ENCODE results near the gene KLHL24. TPM values are rescaled to one million over a fixed set of nuclear protein-coding genes. Genes with fewer than 3 reads are reported as not detected.
"Not testable (repeated sequence)": the region's sequence is repeated elsewhere in the genome, so short reads cannot be mapped to it uniquely, and the experiment has no call there.

KLHL24 gene
- total RNA-seq, 1 experiment from 2014 or later: 17.7 TPM

- H2BK5ac ChIP-seq (ENCODE audit: insufficient read length, low read length): no peak overlapping the region
These were observed 15.2 kb upstream of the KLHL24 start for GRCh38 chr3:183620252-183620628.

GRCh38 chr3:183622473-183622872 lies 12.9 kb upstream of the KLHL24 start:
- H3K23me2 ChIP-seq (ENCODE audit: insufficient read length, low read depth, low read length, poor library complexity, severe bottlenecking); H2BK5ac ChIP-seq (ENCODE audit: insufficient read length, low read length); H3K4me3 Mint-ChIP-seq; H3K27me3 Mint-ChIP-seq (ENCODE audit: low read depth); H3K56ac ChIP-seq (ENCODE audit: insufficient read length, low read depth, low read length); H3K4ac ChIP-seq (ENCODE audit: low read depth, low read length); H4K91ac ChIP-seq (ENCODE audit: insufficient read length, low read depth, low read length); H2BK12ac ChIP-seq (ENCODE audit: insufficient read length, low read depth, low read length); H2BK15ac ChIP-seq (ENCODE audit: low read depth, low read length); H4K20me1 ChIP-seq (ENCODE audit: control insufficient read depth, insufficient read depth, insufficient read length); H3K27ac Mint-ChIP-seq; H3K79me2 ChIP-seq (ENCODE audit: insufficient read depth, low read length); H4K8ac ChIP-seq (replicated peaks; ENCODE audit: insufficient read length, low read depth, low read length); H3K9me3 Mint-ChIP-seq; H3K27ac ChIP-seq (ENCODE audit: insufficient read length, low read depth, low read length); H2AFZ ChIP-seq (ENCODE audit: low read length); H4K5ac ChIP-seq (ENCODE audit: insufficient read length, low read depth, low read length); H3K4me1 ChIP-seq (ENCODE audit: insufficient read depth, low read length); H3K79me1 ChIP-seq (ENCODE audit: insufficient read depth, low read depth, low read length, poor library complexity, severe bottlenecking); DNase-seq; H3K23ac ChIP-seq (ENCODE audit: insufficient read length, low read depth, low read length); H3K27me3 ChIP-seq (ENCODE audit: insufficient read depth, low read length); H2BK120ac ChIP-seq (ENCODE audit: low read depth, low read length, poor library complexity, severe bottlenecking); H2AK5ac ChIP-seq (ENCODE audit: insufficient read length, low read length); H3K9me3 ChIP-seq (ENCODE audit: control insufficient read depth, low read depth, low read length); H3T11ph ChIP-seq (ENCODE audit: low read length); H3K14ac ChIP-seq (ENCODE audit: insufficient read depth, low read length); H3K9ac ChIP-seq (ENCODE audit: extremely low read depth, insufficient read length, low read length); H3K4me2 ChIP-seq (ENCODE audit: insufficient read depth, insufficient read length, low read length); H3K36me3 Mint-ChIP-seq (ENCODE audit: insufficient read depth in 1 of 3, low read depth in 3 of 3); H3K18ac ChIP-seq (ENCODE audit: insufficient read length, low read depth, low read length): not testable (repeated sequence)
- WGBS (ENCODE audit: extremely low coverage, insufficient read length, low lambda C conversion rate): no CpG with 5 or more reads among the region's 2 CpGs
- H2BK20ac ChIP-seq (ENCODE audit: low read depth, low read length, poor library complexity, severe bottlenecking): peak overlapping the region; percentile 11
- peaks cover 11 to 13% of the 10 kb centered on the region in 2 experiments for H3K4me1 Mint-ChIP-seq

More at GRCh38 chr3:183620252-183620628, 15.2 kb upstream of the KLHL24 start:
- Histone ChIP-seq H2BK20ac (ENCODE audit: low read depth, low read length, poor library complexity, severe bottlenecking) (no peak overlapping the region), H3K18ac (ENCODE audit: insufficient read length, low read depth, low read length) (no peak overlapping the region), H3T11ph (ENCODE audit: low read length) (no peak overlapping the region), H3K79me2 (ENCODE audit: insufficient read depth, low read length) (no peaks in the 10 kb centered on the region), H2BK12ac (ENCODE audit: insufficient read length, low read depth, low read length) (no peak overlapping the region), H3K4me2 (ENCODE audit: insufficient read depth, insufficient read length, low read length) (no peak overlapping the region), H3K27ac (ENCODE audit: insufficient read length, low read depth, low read length) (no peak overlapping the region), H4K91ac (ENCODE audit: insufficient read length, low read depth, low read length) (no peak overlapping the region), H3K56ac (ENCODE audit: insufficient read length, low read depth, low read length) (no peak overlapping the region), H3K14ac (ENCODE audit: insufficient read depth, low read length) (no peak overlapping the region), H3K23me2 (ENCODE audit: insufficient read length, low read depth, low read length, poor library complexity, severe bottlenecking) (no peaks in the 10 kb centered on the region), H2AFZ (ENCODE audit: low read length) (no peak overlapping the region), H3K4me1 (ENCODE audit: insufficient read depth, low read length) (peaks cover 5% of the 10 kb centered on the region; the same call in 1 of the 2 replicates), H4K8ac (replicated peaks; ENCODE audit: insufficient read length, low read depth, low read length) (no peak overlapping the region), H3K9ac (ENCODE audit: extremely low read depth, insufficient read length, low read length) (no peak overlapping the region), H3K23ac (ENCODE audit: insufficient read length, low read depth, low read length) (no peak overlapping the region), H4K20me1 (ENCODE audit: control insufficient read depth, insufficient read depth, insufficient read length) (no peaks in the 10 kb centered on the region), H4K5ac (ENCODE audit: insufficient read length, low read depth, low read length) (no peak overlapping the region), H3K27me3 (ENCODE audit: insufficient read depth, low read length) (no peaks in the 10 kb centered on the region), H2BK15ac (ENCODE audit: low read depth, low read length) (no peak overlapping the region), H2AK5ac (ENCODE audit: insufficient read length, low read length) (no peak overlapping the region), H3K9me3 (ENCODE audit: control insufficient read depth, low read depth, low read length) (no peaks in the 10 kb centered on the region), H2BK120ac (ENCODE audit: low read depth, low read length, poor library complexity, severe bottlenecking) (no peak overlapping the region), H3K4ac (ENCODE audit: low read depth, low read length) (no peak overlapping the region), H3K79me1 (ENCODE audit: insufficient read depth, low read depth, low read length, poor library complexity, severe bottlenecking) (no peaks in the 10 kb centered on the region)
- no peaks in the 10 kb centered on the region for H3K9me3 Mint-ChIP-seq
- peaks cover 24% of the 10 kb centered on the region for H3K27me3 Mint-ChIP-seq (ENCODE audit: low read depth)
- H3K27ac Mint-ChIP-seq: no peak overlapping the region
- H3K36me3 Mint-ChIP-seq (ENCODE audit: insufficient read depth in 1 of 3, low read depth in 3 of 3): no peaks in the 10 kb centered on the region
- no peak overlapping the region for H3K4me3 Mint-ChIP-seq
- H3K4me1 Mint-ChIP-seq: peaks cover 22 to 27% of the 10 kb centered on the region in 2 experiments
- TF ChIP-seq CTCF (conservative IDR thresholded peaks at IDR 0.05): no peak
- no CpG with 5 or more reads among the region's 1 CpG for WGBS (ENCODE audit: extremely low coverage, insufficient read length, low lambda C conversion rate)
- DNase-seq: no peak

Data from H9 (cell line).